Mesenchymal stem cell (in vitro differentiated cells and primary cell): Measurements from ENCODE around the gene DTNB.

Experiments
- DNase-seq: peaks from one replicate; pipeline ENCODE4 v3.0.0-alpha.2; 2013
- H2AFZ ChIP-seq: one replicate; pipeline ENCODE4 v1.6.1; 2013; ENCODE audit warnings: low read depth, mild to moderate bottlenecking, control low read depth, inconsistent platforms, low read length, moderate library complexity
- H2AK5ac ChIP-seq: 2 replicates; pipeline ENCODE4 v1.6.1; 2013; ENCODE audit warnings: low read length, moderate library complexity, mild to moderate bottlenecking, inconsistent platforms; ENCODE audit not compliant: severe bottlenecking
- H2BK120ac ChIP-seq: one replicate; pipeline ENCODE4 v1.6.1; 2013; ENCODE audit warnings: low read depth, mild to moderate bottlenecking, inconsistent platforms, low read length, moderate library complexity
- H2BK12ac ChIP-seq, 2 experiments: one replicate each; pipeline ENCODE4 v1.6.1; 2013; ENCODE audit warnings: inconsistent platforms in 2 of 2, low read length in 2 of 2, mild to moderate bottlenecking in 2 of 2, moderate library complexity in 2 of 2, control low read depth in 1 of 2
- H2BK15ac ChIP-seq: one replicate; pipeline ENCODE4 v1.6.1; 2013; ENCODE audit warnings: mild to moderate bottlenecking, low read depth, inconsistent platforms; ENCODE audit not compliant: poor library complexity, severe bottlenecking
- H2BK5ac ChIP-seq: 2 replicates; pipeline ENCODE4 v1.6.1; 2013; ENCODE audit warnings: low read depth, mild to moderate bottlenecking, low read length, control low read depth, inconsistent platforms; ENCODE audit not compliant: poor library complexity, severe bottlenecking
- H3K14ac ChIP-seq, 2 experiments: one replicate each; pipeline ENCODE4 v1.6.1; 2013; ENCODE audit warnings: inconsistent platforms in 2 of 2, low read length in 2 of 2, control low read depth in 1 of 2, mild to moderate bottlenecking in 1 of 2, moderate library complexity in 1 of 2
- H3K18ac ChIP-seq, 2 experiments: one replicate each; pipeline ENCODE4 v1.6.1; 2013; ENCODE audit warnings: inconsistent platforms in 2 of 2, low read length in 2 of 2, control low read depth in 1 of 2, low read depth in 1 of 2, mild to moderate bottlenecking in 1 of 2
- H3K23ac ChIP-seq, 2 experiments: one replicate each; pipeline ENCODE4 v1.6.1; 2013; ENCODE audit warnings: inconsistent platforms in 2 of 2, low read length in 2 of 2, mild to moderate bottlenecking in 2 of 2, moderate library complexity in 2 of 2, control low read depth in 1 of 2
- H3K27ac ChIP-seq: 2 replicates; pipeline ENCODE4 v1.5.1; 2013; ENCODE audit warnings: mild to moderate bottlenecking, moderate library complexity, low read length, control low read depth, inconsistent platforms; ENCODE audit not compliant: poor library complexity, severe bottlenecking
- H3K27me3 ChIP-seq, 2 experiments: 2 replicates each; pipeline versions ENCODE4 v1.6.1 to v1.7.0; 2013; ENCODE audit warnings: low read length in 2 of 2, mild to moderate bottlenecking in 2 of 2, moderate library complexity in 2 of 2, control low read depth in 1 of 2, inconsistent platforms in 1 of 2; ENCODE audit not compliant: control insufficient read depth in 1 of 2, insufficient read depth in 1 of 2
- H3K36me3 ChIP-seq, 2 experiments: 2 replicates each; pipeline versions ENCODE4 v1.6.1 to v1.7.0; 2013; ENCODE audit warnings: low read length in 2 of 2, control low read depth in 1 of 2, inconsistent platforms in 1 of 2, low read depth in 1 of 2, mild to moderate bottlenecking in 1 of 2; ENCODE audit not compliant: insufficient read depth in 2 of 2, control insufficient read depth in 1 of 2
- H3K4ac ChIP-seq, 2 experiments: one replicate each; pipeline ENCODE4 v1.6.1; 2013; ENCODE audit warnings: inconsistent platforms in 2 of 2, low read length in 2 of 2, mild to moderate bottlenecking in 2 of 2, moderate library complexity in 2 of 2, control low read depth in 1 of 2, low read depth in 1 of 2
- H3K4me1 ChIP-seq: 2 replicates; pipeline ENCODE4 v1.6.1; 2013; ENCODE audit warnings: low read depth, low read length, control low read depth; ENCODE audit not compliant: control insufficient read depth, insufficient read depth
- H3K4me2 ChIP-seq: 2 replicates; pipeline ENCODE4 v1.6.1; 2013; ENCODE audit warnings: low read length, mild to moderate bottlenecking, inconsistent platforms; ENCODE audit not compliant: poor library complexity, severe bottlenecking
- H3K4me3 ChIP-seq, 2 experiments: 2 replicates each; pipeline versions ENCODE4 v1.5.1 to v1.7.0; 2013; ENCODE audit warnings: low read length in 2 of 2, mild to moderate bottlenecking in 2 of 2, control low read depth in 1 of 2, low read depth in 1 of 2; ENCODE audit not compliant: insufficient read depth in 1 of 2
- H3K79me1 ChIP-seq: replicated peaks from 2 replicates; pipeline ENCODE4 v1.6.1; 2013; ENCODE audit warnings: mild to moderate bottlenecking, control low read depth, low read length, inconsistent platforms; ENCODE audit not compliant: poor library complexity, severe bottlenecking
- H3K9ac ChIP-seq: 2 replicates; pipeline ENCODE4 v1.7.0; 2013; ENCODE audit warnings: mild to moderate bottlenecking, low read length, moderate library complexity
- H3K9me3 ChIP-seq: 2 replicates; pipeline ENCODE4 v1.7.0; 2013; ENCODE audit warnings: mild to moderate bottlenecking, low read length; ENCODE audit not compliant: control insufficient read depth
- H4K8ac ChIP-seq: one replicate; pipeline ENCODE4 v1.6.1; 2013; ENCODE audit warnings: inconsistent platforms, mild to moderate bottlenecking, low read length, moderate library complexity
- H4K91ac ChIP-seq: one replicate; pipeline ENCODE4 v1.6.1; 2013; ENCODE audit warnings: mild to moderate bottlenecking, low read length, inconsistent platforms
- WGBS: methylation state at CpG from one replicate; pipeline ENCODE4 v1.1.7; 2013; ENCODE audit warnings: mixed read lengths; 5-methylcytosine and 5-hydroxymethylcytosine counted together

Gene DTNB

DNA sequence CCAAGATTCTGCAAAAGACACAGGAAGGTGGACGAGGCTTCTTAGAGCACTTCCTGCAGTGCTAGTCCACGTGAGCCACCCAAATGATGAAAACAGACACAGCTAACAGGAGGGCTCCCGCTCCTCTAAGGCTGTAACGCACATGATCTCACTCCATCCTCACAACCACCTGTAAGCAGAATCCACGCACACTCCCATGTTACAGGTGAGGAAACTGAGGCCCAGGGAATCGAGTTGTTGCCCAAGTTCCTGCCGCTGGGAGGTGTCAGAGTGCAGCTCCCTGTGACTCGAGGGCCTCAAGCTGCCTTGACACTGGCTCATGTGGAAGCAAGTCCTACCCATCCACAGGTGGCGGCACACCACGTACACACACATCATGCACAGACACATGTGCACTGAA is 336.1 kb downstream of the DTNB start:
- no peak overlapping the region for H2BK12ac ChIP-seq
- no peak for DNase-seq

DNA sequence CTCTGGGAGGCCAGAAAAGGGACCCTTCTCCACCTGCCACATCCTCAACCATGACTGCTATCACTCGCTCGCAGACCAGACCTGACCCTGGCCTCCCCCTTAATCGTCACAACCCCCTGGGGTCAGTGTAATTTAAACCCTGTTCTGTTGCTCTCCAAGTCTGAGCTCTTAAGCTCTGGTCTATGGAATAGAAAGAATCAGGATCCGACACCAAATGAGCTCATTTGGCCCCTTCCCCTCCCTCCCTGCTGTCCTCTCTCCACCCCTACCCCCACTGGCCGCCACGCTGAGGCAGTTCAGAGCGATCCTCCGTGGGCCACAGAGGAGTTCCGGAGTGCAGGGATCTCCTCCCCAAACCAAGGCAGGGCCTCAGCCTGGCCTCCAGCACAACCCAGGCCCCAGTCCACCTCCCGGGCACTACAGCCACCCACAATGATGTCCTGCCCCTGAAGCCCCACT is 337.0 kb downstream of the DTNB start:
- Histone ChIP-seq H2BK120ac (no peak overlapping the region), H3K4me2 (no peak overlapping the region), H3K18ac (no peak overlapping the region), H2AK5ac (no peak overlapping the region), H3K79me1 (peaks cover 53% of the 10 kb centered on the region), H2BK5ac (no peak overlapping the region), H3K4me1 (peaks cover 27% of the 10 kb centered on the region), H2BK12ac (no peak overlapping the region), H3K9me3 (no peaks in the 10 kb centered on the region), H3K27me3 (no peaks in the 10 kb centered on the region), H3K23ac (no peak overlapping the region), H4K91ac (no peak overlapping the region), H4K8ac (no peak overlapping the region), H3K14ac (no peak overlapping the region), H3K9ac (no peak overlapping the region), H3K4ac (no peak overlapping the region), H3K27ac (no peak overlapping the region), H2BK15ac (no peak overlapping the region), H2AFZ (no peak overlapping the region), H3K4me3 (no peak overlapping the region), H3K36me3 (peaks cover 0 to 26% of the 10 kb centered on the region in 2 experiments)
- WGBS = 72% methylated on average over 10 of the region's 10 CpGs
- no peak for DNase-seq

More for the DNA sequence above, 336.1 kb downstream of the DTNB start:
- no peak overlapping the region for H4K8ac ChIP-seq
- H3K14ac ChIP-seq = no peak overlapping the region
- no peak overlapping the region for H2AFZ ChIP-seq
- H3K4me2 ChIP-seq = no peak overlapping the region
- H2BK120ac ChIP-seq = no peak overlapping the region
- H3K4ac ChIP-seq = no peak overlapping the region
- WGBS = 91% methylated on average over 10 of the region's 10 CpGs
- no peak overlapping the region for H2BK15ac ChIP-seq
- no peaks in the 10 kb centered on the region for H3K9me3 ChIP-seq
- H2AK5ac ChIP-seq = no peak overlapping the region
- H3K18ac ChIP-seq = no peak overlapping the region
- peaks cover 47% of the 10 kb centered on the region for H3K79me1 ChIP-seq
- no peak overlapping the region for H3K27ac ChIP-seq
- H3K4me3 ChIP-seq = no peak overlapping the region
- no peak overlapping the region for H4K91ac ChIP-seq
- no peak overlapping the region for H2BK5ac ChIP-seq
- H3K23ac ChIP-seq = peak overlapping the region in 1 of 2 experiments; percentile 41
- no peak overlapping the region for H3K9ac ChIP-seq
- H3K36me3 ChIP-seq = peaks cover 0 to 21% of the 10 kb centered on the region in 2 experiments
- no peaks in the 10 kb centered on the region for H3K27me3 ChIP-seq
- H3K4me1 ChIP-seq = peaks cover 21% of the 10 kb centered on the region

GRCh38 chr2:25335971-25336370 is 337.4 kb downstream of the DTNB start:
- Histone ChIP-seq H4K8ac (no peak overlapping the region), H3K18ac (no peak overlapping the region), H2BK15ac (no peak overlapping the region), H2AK5ac (no peak overlapping the region), H4K91ac (no peak overlapping the region), H3K14ac (no peak overlapping the region), H3K4me2 (no peak overlapping the region), H2BK12ac (no peak overlapping the region), H2AFZ (no peak overlapping the region), H3K36me3 (peaks cover 0 to 27% of the 10 kb centered on the region in 2 experiments), H3K27ac (no peak overlapping the region), H3K23ac (no peak overlapping the region), H3K4me1 (peaks cover 28% of the 10 kb centered on the region), H3K9ac (no peak overlapping the region), H2BK120ac (no peak overlapping the region), H3K4me3 (no peak overlapping the region), H3K79me1 (peaks cover 56% of the 10 kb centered on the region), H3K27me3 (no peaks in the 10 kb centered on the region), H3K9me3 (no peaks in the 10 kb centered on the region), H3K4ac (no peak overlapping the region), H2BK5ac (no peak overlapping the region)
- DNase-seq = no peak
- 86% methylated on average over 5 of the region's 6 CpGs for WGBS

GRCh38 chr2:25335204-25335603 is 338.2 kb downstream of the DTNB start:
- Histone ChIP-seq H3K36me3 (peaks cover 0 to 27% of the 10 kb centered on the region in 2 experiments), H2BK12ac (no peak overlapping the region), H3K4ac (no peak overlapping the region), H3K27me3 (no peaks in the 10 kb centered on the region), H2AFZ (no peak overlapping the region), H2AK5ac (no peak overlapping the region), H3K18ac (no peak overlapping the region), H3K9me3 (no peaks in the 10 kb centered on the region), H4K8ac (no peak overlapping the region), H2BK120ac (no peak overlapping the region), H3K27ac (no peak overlapping the region), H3K4me3 (no peak overlapping the region), H3K4me1 (peaks cover 28% of the 10 kb centered on the region), H4K91ac (no peak overlapping the region), H3K4me2 (no peak overlapping the region), H3K9ac (no peak overlapping the region), H2BK5ac (no peak overlapping the region), H2BK15ac (no peak overlapping the region), H3K14ac (no peak overlapping the region), H3K23ac (no peak overlapping the region), H3K79me1 (peaks cover 64% of the 10 kb centered on the region)
- DNase-seq = no peak
- WGBS = 85% methylated on average over 8 of the region's 8 CpGs
